Mesenchymal stem cell (in vitro differentiated cells and primary cell): ENCODE results near the gene COL27A1.

Source experiments
- DNase-seq: peaks from one replicate; pipeline ENCODE4 v3.0.0-alpha.2; 2013
- H2AFZ ChIP-seq: one replicate; pipeline ENCODE4 v1.6.1; 2013; ENCODE audit warnings: low read depth, mild to moderate bottlenecking, control low read depth, inconsistent platforms, low read length, moderate library complexity
- H2AK5ac ChIP-seq: 2 replicates; pipeline ENCODE4 v1.6.1; 2013; ENCODE audit warnings: low read length, moderate library complexity, mild to moderate bottlenecking, inconsistent platforms; ENCODE audit not compliant: severe bottlenecking
- H2BK120ac ChIP-seq: one replicate; pipeline ENCODE4 v1.6.1; 2013; ENCODE audit warnings: low read depth, mild to moderate bottlenecking, inconsistent platforms, low read length, moderate library complexity
- H2BK12ac ChIP-seq, 2 experiments: one replicate each; pipeline ENCODE4 v1.6.1; 2013; ENCODE audit warnings: inconsistent platforms in 2 of 2, low read length in 2 of 2, mild to moderate bottlenecking in 2 of 2, moderate library complexity in 2 of 2, control low read depth in 1 of 2
- H2BK15ac ChIP-seq: one replicate; pipeline ENCODE4 v1.6.1; 2013; ENCODE audit warnings: mild to moderate bottlenecking, low read depth, inconsistent platforms; ENCODE audit not compliant: poor library complexity, severe bottlenecking
- H2BK5ac ChIP-seq: 2 replicates; pipeline ENCODE4 v1.6.1; 2013; ENCODE audit warnings: low read depth, mild to moderate bottlenecking, low read length, control low read depth, inconsistent platforms; ENCODE audit not compliant: poor library complexity, severe bottlenecking
- H3K14ac ChIP-seq, 2 experiments: one replicate each; pipeline ENCODE4 v1.6.1; 2013; ENCODE audit warnings: inconsistent platforms in 2 of 2, low read length in 2 of 2, control low read depth in 1 of 2, mild to moderate bottlenecking in 1 of 2, moderate library complexity in 1 of 2
- H3K18ac ChIP-seq, 2 experiments: one replicate each; pipeline ENCODE4 v1.6.1; 2013; ENCODE audit warnings: inconsistent platforms in 2 of 2, low read length in 2 of 2, control low read depth in 1 of 2, low read depth in 1 of 2, mild to moderate bottlenecking in 1 of 2
- H3K23ac ChIP-seq, 2 experiments: one replicate each; pipeline ENCODE4 v1.6.1; 2013; ENCODE audit warnings: inconsistent platforms in 2 of 2, low read length in 2 of 2, mild to moderate bottlenecking in 2 of 2, moderate library complexity in 2 of 2, control low read depth in 1 of 2
- H3K27ac ChIP-seq: 2 replicates; pipeline ENCODE4 v1.5.1; 2013; ENCODE audit warnings: mild to moderate bottlenecking, moderate library complexity, low read length, control low read depth, inconsistent platforms; ENCODE audit not compliant: poor library complexity, severe bottlenecking
- H3K27me3 ChIP-seq, 2 experiments: 2 replicates each; pipeline versions ENCODE4 v1.6.1 to v1.7.0; 2013; ENCODE audit warnings: low read length in 2 of 2, mild to moderate bottlenecking in 2 of 2, moderate library complexity in 2 of 2, control low read depth in 1 of 2, inconsistent platforms in 1 of 2; ENCODE audit not compliant: control insufficient read depth in 1 of 2, insufficient read depth in 1 of 2
- H3K36me3 ChIP-seq, 2 experiments: 2 replicates each; pipeline versions ENCODE4 v1.6.1 to v1.7.0; 2013; ENCODE audit warnings: low read length in 2 of 2, control low read depth in 1 of 2, inconsistent platforms in 1 of 2, low read depth in 1 of 2, mild to moderate bottlenecking in 1 of 2; ENCODE audit not compliant: insufficient read depth in 2 of 2, control insufficient read depth in 1 of 2
- H3K4ac ChIP-seq, 2 experiments: one replicate each; pipeline ENCODE4 v1.6.1; 2013; ENCODE audit warnings: inconsistent platforms in 2 of 2, low read length in 2 of 2, mild to moderate bottlenecking in 2 of 2, moderate library complexity in 2 of 2, control low read depth in 1 of 2, low read depth in 1 of 2
- H3K4me1 ChIP-seq: 2 replicates; pipeline ENCODE4 v1.6.1; 2013; ENCODE audit warnings: low read depth, low read length, control low read depth; ENCODE audit not compliant: control insufficient read depth, insufficient read depth
- H3K4me2 ChIP-seq: 2 replicates; pipeline ENCODE4 v1.6.1; 2013; ENCODE audit warnings: low read length, mild to moderate bottlenecking, inconsistent platforms; ENCODE audit not compliant: poor library complexity, severe bottlenecking
- H3K4me3 ChIP-seq, 2 experiments: 2 replicates each; pipeline versions ENCODE4 v1.5.1 to v1.7.0; 2013; ENCODE audit warnings: low read length in 2 of 2, mild to moderate bottlenecking in 2 of 2, control low read depth in 1 of 2, low read depth in 1 of 2; ENCODE audit not compliant: insufficient read depth in 1 of 2
- H3K79me1 ChIP-seq: replicated peaks from 2 replicates; pipeline ENCODE4 v1.6.1; 2013; ENCODE audit warnings: mild to moderate bottlenecking, control low read depth, low read length, inconsistent platforms; ENCODE audit not compliant: poor library complexity, severe bottlenecking
- H3K9ac ChIP-seq: 2 replicates; pipeline ENCODE4 v1.7.0; 2013; ENCODE audit warnings: mild to moderate bottlenecking, low read length, moderate library complexity
- H3K9me3 ChIP-seq: 2 replicates; pipeline ENCODE4 v1.7.0; 2013; ENCODE audit warnings: mild to moderate bottlenecking, low read length; ENCODE audit not compliant: control insufficient read depth
- H4K8ac ChIP-seq: one replicate; pipeline ENCODE4 v1.6.1; 2013; ENCODE audit warnings: inconsistent platforms, mild to moderate bottlenecking, low read length, moderate library complexity
- H4K91ac ChIP-seq: one replicate; pipeline ENCODE4 v1.6.1; 2013; ENCODE audit warnings: mild to moderate bottlenecking, low read length, inconsistent platforms
- whole genome bisulfite sequencing: methylation state at CpG from one replicate; pipeline ENCODE4 v1.1.7; 2013; ENCODE audit warnings: mixed read lengths; 5-methylcytosine and 5-hydroxymethylcytosine counted together

The COL27A1 gene

GRCh38 chr9:114280636-114281472, 125.5 kb downstream of the COL27A1 start:
- peaks cover 3 to 37% of the 10 kb centered on the region in 2 experiments for H3K36me3 ChIP-seq
- no peak overlapping the region for H2BK120ac ChIP-seq
- no peak overlapping the region for H3K4ac ChIP-seq
- H3K9me3 ChIP-seq: no peaks in the 10 kb centered on the region
- 89% methylated on average over 8 of the region's 8 CpGs for WGBS
- no peak overlapping the region for H2BK5ac ChIP-seq
- peak overlapping the region in 1 of 2 experiments; percentile 43 for H2BK12ac ChIP-seq
- H3K4me3 ChIP-seq: no peak overlapping the region
- no peak overlapping the region for H4K8ac ChIP-seq
- H2AK5ac ChIP-seq: peak overlapping the region; percentile 1
- H3K79me1 ChIP-seq: peaks cover 4% of the 10 kb centered on the region
- no peak overlapping the region for H2AFZ ChIP-seq
- no peak overlapping the region for H3K27ac ChIP-seq
- H4K91ac ChIP-seq: no peak overlapping the region
- no peak overlapping the region for H3K14ac ChIP-seq
- H3K18ac ChIP-seq: peak overlapping the region in 1 of 2 experiments; percentile 49
- H3K9ac ChIP-seq: no peak overlapping the region
- no peak overlapping the region for H2BK15ac ChIP-seq
- peaks cover 73% of the 10 kb centered on the region for H3K4me1 ChIP-seq
- H3K4me2 ChIP-seq: no peak overlapping the region
- no peak overlapping the region for H3K23ac ChIP-seq
- DNase-seq: no peak
- H3K27me3 ChIP-seq: no peaks in the 10 kb centered on the region

- no peak overlapping the region for H3K27ac ChIP-seq
- H2BK15ac ChIP-seq: no peak overlapping the region
- H3K79me1 ChIP-seq: peaks cover 4% of the 10 kb centered on the region
- no peak overlapping the region for H2BK120ac ChIP-seq
- H3K18ac ChIP-seq: peak overlapping the region in 1 of 2 experiments; percentile 31
- H3K27me3 ChIP-seq: no peaks in the 10 kb centered on the region
- H3K4me2 ChIP-seq: no peak overlapping the region
- no peak overlapping the region for H2BK5ac ChIP-seq
- peak overlapping the region; percentile 1 for H2AK5ac ChIP-seq
- WGBS: 75% methylated on average over 12 of the region's 12 CpGs
- no peak overlapping the region for H3K14ac ChIP-seq
- no peak overlapping the region for H4K8ac ChIP-seq
- H3K4me1 ChIP-seq: peaks cover 73% of the 10 kb centered on the region
- no peak overlapping the region for H3K4ac ChIP-seq
- H2BK12ac ChIP-seq: peak overlapping the region in 1 of 2 experiments; percentile 43
- peaks cover 0 to 34% of the 10 kb centered on the region in 2 experiments for H3K36me3 ChIP-seq
- H3K9ac ChIP-seq: no peak overlapping the region
- no peak overlapping the region for H2AFZ ChIP-seq
- no peak overlapping the region for H3K23ac ChIP-seq
- peak; percentile 76 for DNase-seq
- H3K4me3 ChIP-seq: no peak overlapping the region
- H3K9me3 ChIP-seq: no peaks in the 10 kb centered on the region
- H4K91ac ChIP-seq: no peak overlapping the region
Measured at GRCh38 chr9:114281473-114282103, 126.3 kb downstream of the COL27A1 start.

- Histone ChIP-seq H3K27ac (peak overlapping the region; percentile 24), H2BK5ac (no peak overlapping the region), H3K4me1 (peaks cover 73% of the 10 kb centered on the region), H3K4me3 (no peak overlapping the region), H3K18ac (no peak overlapping the region), H3K9ac (no peak overlapping the region), H3K79me1 (peaks cover 7% of the 10 kb centered on the region), H3K36me3 (peaks cover 0 to 39% of the 10 kb centered on the region in 2 experiments), H3K4me2 (no peak overlapping the region), H3K4ac (no peak overlapping the region), H4K91ac (peak overlapping the region; percentile 52), H2BK12ac (no peak overlapping the region), H2AK5ac (peak overlapping the region; percentile 3), H3K23ac (no peak overlapping the region), H2BK15ac (no peak overlapping the region), H3K9me3 (no peaks in the 10 kb centered on the region), H4K8ac (no peak overlapping the region), H3K27me3 (no peaks in the 10 kb centered on the region), H3K14ac (no peak overlapping the region), H2AFZ (no peak overlapping the region), H2BK120ac (no peak overlapping the region)
- DNase-seq: no peak
- 98% methylated on average over 9 of the region's 10 CpGs for WGBS
Measured at GRCh38 chr9:114282104-114282485, 126.8 kb downstream of the COL27A1 start.

- H3K9me3 ChIP-seq: no peaks in the 10 kb centered on the region
- H3K4me3 ChIP-seq: no peak overlapping the region
- no peak overlapping the region for H2BK12ac ChIP-seq
- H3K18ac ChIP-seq: no peak overlapping the region
- no peak overlapping the region for H2BK15ac ChIP-seq
- H3K27me3 ChIP-seq: no peaks in the 10 kb centered on the region
- H3K4me1 ChIP-seq: peaks cover 74% of the 10 kb centered on the region
- no peak for DNase-seq
- H3K4ac ChIP-seq: no peak overlapping the region
- no peak overlapping the region for H3K14ac ChIP-seq
- no peak overlapping the region for H3K23ac ChIP-seq
- no peak overlapping the region for H4K8ac ChIP-seq
- H4K91ac ChIP-seq: peak overlapping the region; percentile 52
- H2BK5ac ChIP-seq: no peak overlapping the region
- H2BK120ac ChIP-seq: no peak overlapping the region
- H2AK5ac ChIP-seq: peak overlapping the region; percentile 3
- peaks cover 0 to 43% of the 10 kb centered on the region in 2 experiments for H3K36me3 ChIP-seq
- peak overlapping the region; percentile 62 for H3K27ac ChIP-seq
- H3K79me1 ChIP-seq: peaks cover 8% of the 10 kb centered on the region
- WGBS: 99% methylated on average over 6 of the region's 6 CpGs
- H3K4me2 ChIP-seq: no peak overlapping the region
- no peak overlapping the region for H2AFZ ChIP-seq
- H3K9ac ChIP-seq: peak overlapping the region; percentile 10
Measured at GRCh38 chr9:114282507-114282906, 127.2 kb downstream of the COL27A1 start.
